ENCODE measurements around the gene TEK.

DNA sequence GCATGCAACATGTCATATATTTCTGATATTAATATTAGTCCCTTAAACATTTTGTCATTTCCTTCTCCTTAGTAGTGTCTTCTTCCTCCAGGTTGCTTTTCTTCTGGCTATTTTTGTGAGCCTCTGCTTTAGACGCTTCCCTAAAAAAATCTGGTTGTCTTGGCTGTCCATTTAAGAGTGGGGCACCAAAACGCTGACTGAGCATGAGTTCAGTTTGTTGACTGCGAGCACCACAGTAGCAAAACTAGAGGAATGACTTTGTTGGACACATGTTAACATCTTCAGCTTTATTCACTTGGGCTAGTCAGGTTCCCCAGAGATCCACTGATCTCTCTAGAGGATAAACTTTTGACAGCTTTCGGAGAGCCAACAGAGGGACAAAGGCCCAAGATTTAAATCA, 19.3 kb upstream of the TEK start:
- TF ChIP-seq, protein P1, sequence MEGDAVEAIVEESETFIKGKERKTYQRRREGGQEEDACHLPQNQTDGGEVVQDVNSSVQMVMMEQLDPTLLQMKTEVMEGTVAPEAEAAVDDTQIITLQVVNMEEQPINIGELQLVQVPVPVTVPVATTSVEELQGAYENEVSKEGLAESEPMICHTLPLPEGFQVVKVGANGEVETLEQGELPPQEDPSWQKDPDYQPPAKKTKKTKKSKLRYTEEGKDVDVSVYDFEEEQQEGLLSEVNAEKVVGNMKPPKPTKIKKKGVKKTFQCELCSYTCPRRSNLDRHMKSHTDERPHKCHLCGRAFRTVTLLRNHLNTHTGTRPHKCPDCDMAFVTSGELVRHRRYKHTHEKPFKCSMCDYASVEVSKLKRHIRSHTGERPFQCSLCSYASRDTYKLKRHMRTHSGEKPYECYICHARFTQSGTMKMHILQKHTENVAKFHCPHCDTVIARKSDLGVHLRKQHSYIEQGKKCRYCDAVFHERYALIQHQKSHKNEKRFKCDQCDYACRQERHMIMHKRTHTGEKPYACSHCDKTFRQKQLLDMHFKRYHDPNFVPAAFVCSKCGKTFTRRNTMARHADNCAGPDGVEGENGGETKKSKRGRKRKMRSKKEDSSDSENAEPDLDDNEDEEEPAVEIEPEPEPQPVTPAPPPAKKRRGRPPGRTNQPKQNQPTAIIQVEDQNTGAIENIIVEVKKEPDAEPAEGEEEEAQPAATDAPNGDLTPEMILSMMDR (conservative IDR thresholded peaks at IDR 0.05 in 1 of 2, IDR thresholded peaks at IDR 0.05 in 1 of 2; ENCODE audit: extremely low read depth in 1 of 2, insufficient read depth in 1 of 2, low read depth in 1 of 2, low read length in 2 of 2): no peak
- TF ChIP-seq EZH2 (IDR thresholded peaks at IDR 0.05; ENCODE audit: borderline replicate concordance, low read length): no peak

All from mammary epithelial cell (primary cell).